Progenitor cell of endocrine pancreas (in vitro differentiated cells): ENCODE data around the gene FUT8. TPM values are rescaled to one million over a fixed set of nuclear protein-coding genes. Genes with fewer than 3 reads are reported as not detected.
"Not testable (repeated sequence)": the region's sequence is repeated elsewhere in the genome, so short reads cannot be mapped to it uniquely, and the experiment has no call there.

Source experiments
- DNase-seq: peaks from one replicate; pipeline ENCODE4 v3.0.0; 2021; ENCODE audit warnings: low spot score; ENCODE audit not compliant: unreplicated experiment
- H3K27ac Mint-ChIP-seq: 2 replicates; pipeline ENCODE4 v1.8.0; 2021; ENCODE audit warnings: mild to moderate bottlenecking, moderate library complexity, mixed read lengths
- H3K27me3 Mint-ChIP-seq: 2 replicates; pipeline ENCODE4 v1.8.0; 2021; ENCODE audit warnings: mixed read lengths
- H3K36me3 Mint-ChIP-seq: 2 replicates; pipeline ENCODE4 v1.8.0; 2022; ENCODE audit warnings: mixed read lengths; ENCODE audit not compliant: insufficient read depth
- H3K4me1 Mint-ChIP-seq: 2 replicates; pipeline ENCODE4 v1.8.0; 2021; ENCODE audit warnings: low read depth, mixed read lengths
- H3K4me3 Mint-ChIP-seq: 2 replicates; pipeline ENCODE4 v1.8.0; 2021; ENCODE audit warnings: low read depth, mild to moderate bottlenecking, moderate library complexity, mixed read lengths
- H3K9me3 Mint-ChIP-seq: 2 replicates; pipeline ENCODE4 v1.8.0; 2021; ENCODE audit warnings: low read depth, mixed read lengths
- CTCF ChIP-seq: fragments of 200-600 bp; sonication (generic); IDR thresholded peaks from one replicate; pipeline ENCODE4 v1.5.0; 2021; ENCODE audit warnings: antibody characterized with exemption, mild to moderate bottlenecking; ENCODE audit not compliant: unreplicated experiment
- total RNA-seq: library from RNA; stranded (reverse); gene quantifications from 2 replicates; pipeline ENCODE4 v1.2.1, GENCODE V29; 2021

Gene FUT8
- total RNA-seq, 1 donor from 2014 or later = 38.8 TPM

GRCh38 chr14:65632487-65632886 is 220.0 kb downstream of the FUT8 start:
- H3K9me3 Mint-ChIP-seq = peaks cover 23% of the 10 kb centered on the region
- no peaks in the 10 kb centered on the region for H3K27me3 Mint-ChIP-seq
- H3K36me3 Mint-ChIP-seq = peaks cover 25% of the 10 kb centered on the region
- H3K27ac Mint-ChIP-seq = no peak overlapping the region
- no peak overlapping the region for H3K4me3 Mint-ChIP-seq
- H3K4me1 Mint-ChIP-seq = peaks cover under 1% of the 10 kb centered on the region
- TF ChIP-seq CTCF = no peak
- DNase-seq = no peak

GRCh38 chr14:65633666-65634065 is 221.1 kb downstream of the FUT8 start:
- not testable (repeated sequence) for H3K4me1 Mint-ChIP-seq, H3K27ac Mint-ChIP-seq, DNase-seq, H3K4me3 Mint-ChIP-seq, H3K27me3 Mint-ChIP-seq
- peaks cover 25% of the 10 kb centered on the region for H3K36me3 Mint-ChIP-seq
- H3K9me3 Mint-ChIP-seq = peaks cover 23% of the 10 kb centered on the region

GRCh38 chr14:65637780-65638179 is 225.2 kb downstream of the FUT8 start:
- Mint-ChIP-seq H3K9me3 (peaks cover 19% of the 10 kb centered on the region), H3K4me3 (no peak overlapping the region), H3K36me3 (peaks cover 16% of the 10 kb centered on the region), H3K27ac (no peak overlapping the region), H3K27me3 (no peaks in the 10 kb centered on the region), H3K4me1 (peaks cover 3% of the 10 kb centered on the region)
- TF ChIP-seq CTCF = no peak
- no peak for DNase-seq

- peaks cover 19% of the 10 kb centered on the region for H3K9me3 Mint-ChIP-seq
- no peaks in the 10 kb centered on the region for H3K27me3 Mint-ChIP-seq
- H3K4me1 Mint-ChIP-seq = peaks cover 3% of the 10 kb centered on the region
- H3K27ac Mint-ChIP-seq = no peak overlapping the region
- H3K36me3 Mint-ChIP-seq = peaks cover 16% of the 10 kb centered on the region
- no peak for TF ChIP-seq CTCF
- no peak for DNase-seq
- H3K4me3 Mint-ChIP-seq = no peak overlapping the region
Observed at GRCh38 chr14:65639216-65639615, 226.7 kb downstream of the FUT8 start.

GRCh38 chr14:65650826-65651225 is 238.3 kb downstream of the FUT8 start:
- TF ChIP-seq CTCF = no peak
- peaks cover 9% of the 10 kb centered on the region for H3K9me3 Mint-ChIP-seq
- H3K4me3 Mint-ChIP-seq = no peak overlapping the region
- H3K36me3 Mint-ChIP-seq = peaks cover 3% of the 10 kb centered on the region
- H3K27ac Mint-ChIP-seq = no peak overlapping the region
- H3K27me3 Mint-ChIP-seq = peaks cover 4% of the 10 kb centered on the region
- H3K4me1 Mint-ChIP-seq = no peaks in the 10 kb centered on the region
- DNase-seq = no peak

- TF ChIP-seq CTCF = no peak
- DNase-seq = no peak
Observed at GRCh38 chr14:65656554-65656953, 244.0 kb downstream of the FUT8 start.

More at GRCh38 chr14:65656554-65656953, 244.0 kb downstream of the FUT8 start:
- no peak overlapping the region for H3K4me3 Mint-ChIP-seq
- H3K27ac Mint-ChIP-seq = no peak overlapping the region
- H3K36me3 Mint-ChIP-seq = peaks cover 8% of the 10 kb centered on the region
- H3K4me1 Mint-ChIP-seq = peaks cover 1% of the 10 kb centered on the region
- H3K9me3 Mint-ChIP-seq = peaks cover 26% of the 10 kb centered on the region
- H3K27me3 Mint-ChIP-seq = peaks cover 4% of the 10 kb centered on the region
